Measurements from ENCODE around the gene LIF.

LIF gene

DNA sequence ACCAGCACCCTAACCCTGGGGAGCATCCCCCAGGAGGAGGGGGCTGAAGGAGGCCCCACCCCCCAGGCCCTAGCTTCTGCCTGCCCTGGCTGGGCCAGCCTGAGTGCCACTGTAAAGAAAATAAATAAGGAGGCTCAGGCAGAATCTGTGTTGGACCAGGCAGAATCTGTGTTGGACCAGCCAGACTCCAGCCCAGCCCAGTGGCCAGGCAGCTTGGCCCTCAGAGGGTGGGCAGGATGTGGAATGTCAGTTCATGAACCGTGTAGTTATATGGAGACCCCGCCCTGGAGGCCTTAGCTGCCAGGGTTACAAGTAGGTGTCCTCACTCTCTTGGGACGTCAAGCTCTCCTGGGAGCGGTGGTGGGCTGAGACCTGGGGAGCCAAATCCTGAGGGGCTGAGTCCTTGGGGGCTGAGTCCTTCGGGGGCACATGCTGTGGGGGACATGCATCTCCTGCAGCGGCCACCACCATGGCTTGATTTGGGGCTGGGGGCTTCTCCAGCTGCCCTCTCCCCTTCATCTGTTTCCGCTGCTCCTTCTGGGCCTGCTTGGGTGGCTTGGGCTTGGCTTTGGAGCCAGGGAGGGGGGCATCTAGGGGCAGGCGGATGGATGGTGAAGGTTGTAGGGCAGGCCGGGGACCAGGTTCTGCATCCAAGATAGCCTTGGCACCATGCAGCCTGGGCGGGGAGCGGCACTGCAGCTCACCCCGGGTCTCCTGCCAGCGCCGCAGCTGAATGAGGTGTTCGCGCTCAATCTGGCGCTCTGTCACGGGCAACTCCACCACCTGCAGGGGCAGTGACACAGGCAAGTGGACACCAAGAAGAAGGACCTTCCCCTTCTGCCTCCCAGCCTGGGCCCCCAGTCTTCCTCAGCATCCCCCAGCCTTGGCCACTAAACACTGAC, 45.8 kb upstream of the LIF start:
- H3F3A ChIP-seq (ENCODE audit: insufficient read depth) = peaks cover 5% of the 10 kb centered on the region; the same call in 1 of the 2 replicates
- no peaks in the 10 kb centered on the region for H3K27me3 ChIP-seq (ENCODE audit: low read length)
- no peaks in the 10 kb centered on the region for H3K9me3 ChIP-seq (ENCODE audit: insufficient read depth, low read length)
- H4K20me1 ChIP-seq (ENCODE audit: low read depth, low read length) = no peaks in the 10 kb centered on the region
- TF ChIP-seq EZH2phosphoT487 (conservative IDR thresholded peaks at IDR 0.05; ENCODE audit: low read length) = no peak
- TF ChIP-seq, protein P1, sequence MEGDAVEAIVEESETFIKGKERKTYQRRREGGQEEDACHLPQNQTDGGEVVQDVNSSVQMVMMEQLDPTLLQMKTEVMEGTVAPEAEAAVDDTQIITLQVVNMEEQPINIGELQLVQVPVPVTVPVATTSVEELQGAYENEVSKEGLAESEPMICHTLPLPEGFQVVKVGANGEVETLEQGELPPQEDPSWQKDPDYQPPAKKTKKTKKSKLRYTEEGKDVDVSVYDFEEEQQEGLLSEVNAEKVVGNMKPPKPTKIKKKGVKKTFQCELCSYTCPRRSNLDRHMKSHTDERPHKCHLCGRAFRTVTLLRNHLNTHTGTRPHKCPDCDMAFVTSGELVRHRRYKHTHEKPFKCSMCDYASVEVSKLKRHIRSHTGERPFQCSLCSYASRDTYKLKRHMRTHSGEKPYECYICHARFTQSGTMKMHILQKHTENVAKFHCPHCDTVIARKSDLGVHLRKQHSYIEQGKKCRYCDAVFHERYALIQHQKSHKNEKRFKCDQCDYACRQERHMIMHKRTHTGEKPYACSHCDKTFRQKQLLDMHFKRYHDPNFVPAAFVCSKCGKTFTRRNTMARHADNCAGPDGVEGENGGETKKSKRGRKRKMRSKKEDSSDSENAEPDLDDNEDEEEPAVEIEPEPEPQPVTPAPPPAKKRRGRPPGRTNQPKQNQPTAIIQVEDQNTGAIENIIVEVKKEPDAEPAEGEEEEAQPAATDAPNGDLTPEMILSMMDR (IDR thresholded peaks at IDR 0.05; ENCODE audit: insufficient read depth, low read length, poor library complexity, severe bottlenecking) = no peak
- H3K36me3 ChIP-seq (ENCODE audit: low read length) = no peaks in the 10 kb centered on the region
- no peaks in the 10 kb centered on the region for H3K9me2 ChIP-seq (replicated peaks; ENCODE audit: insufficient read depth, low read length)
- H3K4me2 ChIP-seq (ENCODE audit: low read depth, low read length, poor library complexity, severe bottlenecking) = no peak overlapping the region
- no peaks in the 10 kb centered on the region for H3K79me2 ChIP-seq (ENCODE audit: insufficient read depth, low read length)
- no peak overlapping the region for H3K27ac ChIP-seq (ENCODE audit: low read depth, low read length)
- H3K4me3 ChIP-seq (ENCODE audit: insufficient read depth, low read length, poor library complexity, severe bottlenecking) = no peak overlapping the region
- H2AFZ ChIP-seq (ENCODE audit: low read depth, low read length, severe bottlenecking) = no peak overlapping the region
- no peak overlapping the region for H3K9ac ChIP-seq (ENCODE audit: low read length)

GRCh38 chr22:30291058-30291892, 44.7 kb upstream of the LIF start:
- Histone ChIP-seq H3F3A (ENCODE audit: insufficient read depth) (peaks cover 5% of the 10 kb centered on the region; the same call in 1 of the 2 replicates), H3K4me2 (ENCODE audit: low read depth, low read length, poor library complexity, severe bottlenecking) (no peak overlapping the region), H3K4me3 (ENCODE audit: insufficient read depth, low read length, poor library complexity, severe bottlenecking) (no peak overlapping the region), H2AFZ (ENCODE audit: low read depth, low read length, severe bottlenecking) (no peak overlapping the region), H3K27ac (ENCODE audit: low read depth, low read length) (no peak overlapping the region), H4K20me1 (ENCODE audit: low read depth, low read length) (no peaks in the 10 kb centered on the region), H3K9me3 (ENCODE audit: insufficient read depth, low read length) (no peaks in the 10 kb centered on the region), H3K9me2 (replicated peaks; ENCODE audit: insufficient read depth, low read length) (no peaks in the 10 kb centered on the region), H3K79me2 (ENCODE audit: insufficient read depth, low read length) (no peaks in the 10 kb centered on the region), H3K36me3 (ENCODE audit: low read length) (no peaks in the 10 kb centered on the region), H3K9ac (ENCODE audit: low read length) (no peak overlapping the region), H3K27me3 (ENCODE audit: low read length) (no peaks in the 10 kb centered on the region)
- TF ChIP-seq, protein P1 (IDR thresholded peaks at IDR 0.05; ENCODE audit: insufficient read depth, low read length, poor library complexity, severe bottlenecking) = no peak
- TF ChIP-seq EZH2phosphoT487 (conservative IDR thresholded peaks at IDR 0.05; ENCODE audit: low read length) = no peak

DNA sequence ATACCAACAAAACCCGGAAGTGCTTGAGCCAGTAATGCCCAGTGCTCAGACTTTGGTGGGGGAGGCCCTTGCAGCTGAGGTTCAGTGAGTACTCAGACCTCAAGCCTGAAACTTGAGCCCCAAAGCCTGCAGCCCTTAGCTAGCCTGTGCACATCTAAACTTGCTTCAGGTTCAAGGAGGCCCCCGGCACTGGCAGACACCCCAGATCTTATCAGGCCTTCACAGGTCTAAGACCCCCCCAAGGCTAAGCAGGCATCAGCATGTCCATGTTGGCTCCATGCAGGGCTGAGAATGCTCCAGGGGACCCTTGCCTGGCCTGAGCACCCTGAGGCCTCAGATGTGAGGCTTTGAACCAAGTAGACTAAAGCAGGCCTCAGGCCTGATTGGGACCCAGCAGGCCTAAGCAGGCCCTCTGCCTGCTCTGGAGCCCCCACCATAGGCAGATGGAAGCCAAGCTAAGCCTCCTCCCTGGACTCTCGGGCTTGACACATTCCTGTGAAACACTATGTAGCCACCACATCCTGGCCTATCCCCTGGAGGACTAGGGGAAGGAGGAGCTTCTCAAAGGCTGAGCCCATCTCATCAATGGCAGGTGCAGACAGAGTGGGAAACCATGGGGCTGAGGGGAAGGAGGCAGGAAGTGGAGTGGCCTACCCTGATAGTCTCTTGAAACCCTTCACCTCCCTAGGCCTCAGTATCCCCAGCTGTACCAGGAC, 43.9 kb upstream of the LIF start:
- H3K27ac ChIP-seq (ENCODE audit: low read depth, low read length) = no peak overlapping the region
- no peak overlapping the region for H3K4me2 ChIP-seq (ENCODE audit: low read depth, low read length, poor library complexity, severe bottlenecking)
- no peaks in the 10 kb centered on the region for H4K20me1 ChIP-seq (ENCODE audit: low read depth, low read length)
- H2AFZ ChIP-seq (ENCODE audit: low read depth, low read length, severe bottlenecking) = no peak overlapping the region
- no peaks in the 10 kb centered on the region for H3K36me3 ChIP-seq (ENCODE audit: low read length)
- no peaks in the 10 kb centered on the region for H3K9me2 ChIP-seq (replicated peaks; ENCODE audit: insufficient read depth, low read length)
- no peak overlapping the region for H3K9ac ChIP-seq (ENCODE audit: low read length)
- H3K27me3 ChIP-seq (ENCODE audit: low read length) = no peaks in the 10 kb centered on the region
- no peaks in the 10 kb centered on the region for H3K79me2 ChIP-seq (ENCODE audit: insufficient read depth, low read length)
- H3K4me3 ChIP-seq (ENCODE audit: insufficient read depth, low read length, poor library complexity, severe bottlenecking) = no peak overlapping the region
- H3K9me3 ChIP-seq (ENCODE audit: insufficient read depth, low read length) = no peaks in the 10 kb centered on the region
- peaks cover 5% of the 10 kb centered on the region; the same call in 1 of the 2 replicates for H3F3A ChIP-seq (ENCODE audit: insufficient read depth)
- TF ChIP-seq, protein P1 (IDR thresholded peaks at IDR 0.05; ENCODE audit: insufficient read depth, low read length, poor library complexity, severe bottlenecking) = no peak
- no peak for TF ChIP-seq EZH2phosphoT487 (conservative IDR thresholded peaks at IDR 0.05; ENCODE audit: low read length)
